Measurements from ENCODE around the gene ANKRD65. TPM values are rescaled to one million over a fixed set of nuclear protein-coding genes. Genes with fewer than 3 reads are reported as not detected.
"Not testable (repeated sequence)": the region's sequence is repeated elsewhere in the genome, so short reads cannot be mapped to it uniquely, and the experiment has no call there.

The ANKRD65 gene
- total RNA-seq, 2 experiments from 2014 or later = not detected

- Mint-ChIP-seq H3K9me3 (no peaks in the 10 kb centered on the region), H3K36me3 (no peaks in the 10 kb centered on the region), H3K4me3 (no peak overlapping the region), H3K27ac (no peak overlapping the region), H3K4me1 (peaks cover 17% of the 10 kb centered on the region), H3K27me3 (peaks cover 21% of the 10 kb centered on the region)
- POLR2A ChIA-PET = no interaction called here
- no peak for DNase-seq
- no peak for ATAC-seq (ENCODE audit: low read depth)
These were observed 1.6 kb upstream of the ANKRD65 start for GRCh38 chr1:1422465-1423244.

- Mint-ChIP-seq H3K4me3 (no peak overlapping the region), H3K27me3 (peaks cover 21% of the 10 kb centered on the region), H3K27ac (no peak overlapping the region), H3K4me1 (peaks cover 17% of the 10 kb centered on the region), H3K36me3 (no peaks in the 10 kb centered on the region), H3K9me3 (no peaks in the 10 kb centered on the region)
- DNase-seq (no peak), ATAC-seq (ENCODE audit: low read depth) (no peak)
- POLR2A ChIA-PET = no interaction called here
These were observed 910 bp upstream of the ANKRD65 start for GRCh38 chr1:1421907-1422464.

- DNase-seq = no peak
- Mint-ChIP-seq H3K27ac (no peak overlapping the region), H3K9me3 (no peaks in the 10 kb centered on the region), H3K4me1 (peaks cover 15% of the 10 kb centered on the region), H3K27me3 (peaks cover 16% of the 10 kb centered on the region), H3K36me3 (no peaks in the 10 kb centered on the region), H3K4me3 (no peak overlapping the region)
- no peak for ATAC-seq (ENCODE audit: low read depth)
- POLR2A ChIA-PET = interaction anchor here (0.6 to 0.9 kb wide), 2 partner anchors 13 to 45 kb away, joined by 3 to 5 read pairs; partner anchors contain the start of genes AURKAIP1 and MRPL20
These were observed 378 bp downstream of the ANKRD65 start for GRCh38 chr1:1420654-1421141.

- Mint-ChIP-seq H3K27me3 (peaks cover 16% of the 10 kb centered on the region), H3K4me1 (peaks cover 15% of the 10 kb centered on the region), H3K9me3 (no peaks in the 10 kb centered on the region), H3K27ac (no peak overlapping the region), H3K4me3 (no peak overlapping the region), H3K36me3 (no peaks in the 10 kb centered on the region)
- peak; percentile 45 for DNase-seq
- POLR2A ChIA-PET = no interaction called here
- peak; percentile 59 for ATAC-seq (ENCODE audit: low read depth)
These were observed 1.0 kb downstream of the ANKRD65 start for GRCh38 chr1:1419813-1420653.

- Mint-ChIP-seq H3K9me3 (no peaks in the 10 kb centered on the region), H3K4me1 (peaks cover 15% of the 10 kb centered on the region), H3K27ac (no peak overlapping the region), H3K4me3 (no peak overlapping the region), H3K36me3 (no peaks in the 10 kb centered on the region), H3K27me3 (peaks cover 14% of the 10 kb centered on the region)
- DNase-seq = no peak
- no peak for ATAC-seq (ENCODE audit: low read depth)
- POLR2A ChIA-PET = no interaction called here
These were observed 1.7 kb downstream of the ANKRD65 start for GRCh38 chr1:1419363-1419812.

GRCh38 chr1:1418464-1419362 is 2.4 kb downstream of the ANKRD65 start:
- POLR2A ChIA-PET = interaction anchor here (0.8 kb wide), 1 partner anchor 12 kb away, joined by 3 read pairs; no protein-coding TSS in a partner anchor
- H3K9me3 Mint-ChIP-seq = no peaks in the 10 kb centered on the region
- no peak overlapping the region for H3K4me3 Mint-ChIP-seq
- H3K27me3 Mint-ChIP-seq = peaks cover 12% of the 10 kb centered on the region
- no peaks in the 10 kb centered on the region for H3K36me3 Mint-ChIP-seq
- ATAC-seq (ENCODE audit: low read depth) = no peak
- no peak overlapping the region for H3K27ac Mint-ChIP-seq
- peaks cover 15% of the 10 kb centered on the region for H3K4me1 Mint-ChIP-seq
- DNase-seq = no peak

GRCh38 chr1:1417825-1418463 is 3.1 kb downstream of the ANKRD65 start:
- not testable (repeated sequence) for H3K36me3 Mint-ChIP-seq; H3K27me3 Mint-ChIP-seq; H3K9me3 Mint-ChIP-seq; H3K27ac Mint-ChIP-seq; H3K4me3 Mint-ChIP-seq; DNase-seq; ATAC-seq (ENCODE audit: low read depth)
- POLR2A ChIA-PET = interaction anchor here (0.8 kb wide), 1 partner anchor 12 kb away, joined by 3 read pairs; no protein-coding TSS in a partner anchor
- peaks cover 12% of the 10 kb centered on the region for H3K4me1 Mint-ChIP-seq

- H3K9me3 Mint-ChIP-seq; DNase-seq; H3K27ac Mint-ChIP-seq; H3K4me3 Mint-ChIP-seq; H3K27me3 Mint-ChIP-seq; H3K4me1 Mint-ChIP-seq; POLR2A ChIA-PET; H3K36me3 Mint-ChIP-seq; ATAC-seq (ENCODE audit: low read depth): not testable (repeated sequence)
These were observed 3.7 kb downstream of the ANKRD65 start for GRCh38 chr1:1417396-1417795.

- ATAC-seq (ENCODE audit: low read depth) (no peak), DNase-seq (no peak)
- no peak overlapping the region for H3K4me3 Mint-ChIP-seq
- no peaks in the 10 kb centered on the region for H3K9me3 Mint-ChIP-seq
- POLR2A ChIA-PET = no interaction called here
- peaks cover 1% of the 10 kb centered on the region for H3K27me3 Mint-ChIP-seq
- no peaks in the 10 kb centered on the region for H3K36me3 Mint-ChIP-seq
- no peak overlapping the region for H3K27ac Mint-ChIP-seq
- H3K4me1 Mint-ChIP-seq = peaks cover 7% of the 10 kb centered on the region
These were observed 5.3 kb downstream of the ANKRD65 start for GRCh38 chr1:1415751-1416150.

GRCh38 chr1:1412311-1412902 is 8.7 kb downstream of the ANKRD65 start:
- H3K36me3 Mint-ChIP-seq; POLR2A ChIA-PET; H3K4me3 Mint-ChIP-seq; ATAC-seq (ENCODE audit: low read depth); H3K27me3 Mint-ChIP-seq; H3K4me1 Mint-ChIP-seq; H3K9me3 Mint-ChIP-seq; H3K27ac Mint-ChIP-seq; DNase-seq: not testable (repeated sequence)

- Mint-ChIP-seq H3K36me3 (no peaks in the 10 kb centered on the region), H3K4me1 (peaks cover 7% of the 10 kb centered on the region), H3K27me3 (no peaks in the 10 kb centered on the region), H3K27ac (no peak overlapping the region), H3K9me3 (no peaks in the 10 kb centered on the region), H3K4me3 (no peak overlapping the region)
- DNase-seq (no peak), ATAC-seq (ENCODE audit: low read depth) (no peak)
- POLR2A ChIA-PET = interaction anchor here (0.6 kb wide), 1 partner anchor 15 kb away, joined by 4 read pairs; no protein-coding TSS in a partner anchor
These were observed 9.4 kb downstream of the ANKRD65 start for GRCh38 chr1:1411626-1412025.

GRCh38 chr1:1410238-1410637 is 10.8 kb downstream of the ANKRD65 start:
- ATAC-seq (ENCODE audit: low read depth); DNase-seq; H3K36me3 Mint-ChIP-seq; H3K27me3 Mint-ChIP-seq; H3K9me3 Mint-ChIP-seq; POLR2A ChIA-PET; H3K4me3 Mint-ChIP-seq: not testable (repeated sequence)
- Mint-ChIP-seq H3K27ac (peak overlapping the region; percentile 30), H3K4me1 (peaks cover 17% of the 10 kb centered on the region)
